H1 (cell line): ENCODE measurements around the gene AMOTL2. TPM values are rescaled to one million over a fixed set of nuclear protein-coding genes. Genes with fewer than 3 reads are reported as not detected.

Experiments
- ASH2L ChIP-seq: fragments of 200-600, 300-600 bp; sonication (generic); IDR thresholded peaks from one replicate; pipeline ENCODE4 v1.7.1; 2017; ENCODE audit warnings: low read length
- BACH1 ChIP-seq: IDR thresholded peaks from 2 replicates; pipeline ENCODE4 v1.6.1; 2012; ENCODE audit warnings: low read length, improper control_type of control experiment
- BRCA1 ChIP-seq: IDR thresholded peaks from 2 replicates; pipeline ENCODE4 v1.6.1; 2012; ENCODE audit warnings: low read depth, low read length, improper control_type of control experiment
- CBX5 ChIP-seq: fragments of 300-800, 300-1000 bp; sonication (generic); IDR thresholded peaks from 2 replicates; pipeline ENCODE4 v1.7.1; 2016; ENCODE audit warnings: antibody characterized with exemption, low read length, low read depth
- CREB1 ChIP-seq: IDR thresholded peaks from 2 replicates; pipeline ENCODE4 v1.6.1; 2012; ENCODE audit warnings: inconsistent platforms
- EP300 ChIP-seq, 2 experiments: IDR thresholded peaks; 1 replicate in 1 of 2; 2 replicates in 1 of 2; pipeline ENCODE4 v1.6.1; 2011 to 2012; ENCODE audit warnings: low read depth in 2 of 2, low read length in 2 of 2, mild to moderate bottlenecking in 2 of 2, borderline replicate concordance in 1 of 2, inconsistent platforms in 1 of 2, moderate library complexity in 1 of 2
- HDAC2 ChIP-seq, 2 experiments: fragments of 300-600 bp in 1 of 2; sonication (generic) in 1 of 2; IDR thresholded peaks; 2 replicates each; pipeline ENCODE4 v1.6.1; 2011 to 2012; ENCODE audit warnings: low read depth in 2 of 2, low read length in 2 of 2, mild to moderate bottlenecking in 2 of 2, moderate library complexity in 2 of 2, borderline replicate concordance in 1 of 2, inconsistent platforms in 1 of 2
- HDAC6 ChIP-seq: IDR thresholded peaks from one replicate; pipeline ENCODE4 v1.7.1; 2012; ENCODE audit warnings: low read depth, mild to moderate bottlenecking, inconsistent platforms, low read length, moderate library complexity
- JUN ChIP-seq: IDR thresholded peaks from 2 replicates; pipeline ENCODE4 v1.6.1; 2011; ENCODE audit warnings: low read depth, mild to moderate bottlenecking, improper control_type of control experiment, low read length
- KDM4A ChIP-seq: IDR thresholded peaks from one replicate; pipeline ENCODE4 v1.7.1; 2012; ENCODE audit warnings: low read depth, mild to moderate bottlenecking, moderate library complexity, low read length, inconsistent platforms; ENCODE audit not compliant: severe bottlenecking
- KDM5A ChIP-seq: fragments of 200-600 bp; IDR thresholded peaks from 2 replicates; pipeline ENCODE4 v1.7.1; 2012; ENCODE audit warnings: mild to moderate bottlenecking, low read length, inconsistent platforms, mixed read lengths
- NRF1 ChIP-seq: IDR thresholded peaks from 2 replicates; pipeline ENCODE4 v1.6.1; 2011; ENCODE audit warnings: mild to moderate bottlenecking, low read depth, low read length, improper control_type of control experiment
- RAD21 ChIP-seq, 2 experiments: IDR thresholded peaks in 1 of 2; conservative IDR thresholded peaks in 1 of 2; 2 replicates each; pipeline ENCODE4 v1.6.1; 2011; ENCODE audit warnings: low read depth in 2 of 2, low read length in 2 of 2, improper control_type of control experiment in 1 of 2, inconsistent platforms in 1 of 2, mild to moderate bottlenecking in 1 of 2, moderate library complexity in 1 of 2
- RBBP5 ChIP-seq: IDR thresholded peaks from 2 replicates; pipeline ENCODE4 v1.7.1; 2012; ENCODE audit warnings: low read depth, mild to moderate bottlenecking, inconsistent platforms, low read length, moderate library complexity, borderline replicate concordance
- RNF2 ChIP-seq: fragments of 200-900, 300-1000 bp; sonication (generic); IDR thresholded peaks from 2 replicates; pipeline ENCODE4 v1.7.1; 2016; ENCODE audit warnings: borderline replicate concordance, low read depth, mild to moderate bottlenecking, antibody characterized with exemption, low read length; ENCODE audit not compliant: poor library complexity, severe bottlenecking; ENCODE audit errors: missing control alignments
- SIN3A ChIP-seq, 2 experiments: IDR thresholded peaks in 1 of 2; conservative IDR thresholded peaks in 1 of 2; 2 replicates each; pipeline ENCODE4 v1.6.1; 2011 to 2012; ENCODE audit warnings: low read length in 2 of 2, improper control_type of control experiment in 1 of 2, low read depth in 1 of 2, mild to moderate bottlenecking in 1 of 2
- SIRT6 ChIP-seq: IDR thresholded peaks from one replicate; pipeline ENCODE4 v1.7.1; 2012; ENCODE audit warnings: low read length, inconsistent platforms
- SUZ12 ChIP-seq: fragments of 200-600 bp; sonication (generic); IDR thresholded peaks from 2 replicates; pipeline ENCODE4 v1.6.1; 2012; ENCODE audit warnings: mild to moderate bottlenecking, inconsistent platforms, low read length, moderate library complexity, mixed read lengths
- TAF7 ChIP-seq: optimal IDR thresholded peaks from 2 replicates; pipeline ENCODE3; 2011; ENCODE audit warnings: low read depth, mild to moderate bottlenecking, inconsistent platforms, low read length, moderate library complexity, borderline replicate concordance
- TBP ChIP-seq: IDR thresholded peaks from 2 replicates; pipeline ENCODE4 v1.6.1; 2011; ENCODE audit warnings: low read depth, low read length, improper control_type of control experiment
- TCF12 ChIP-seq: IDR thresholded peaks from 2 replicates; pipeline ENCODE4 v1.6.1; 2011; ENCODE audit warnings: low read depth, mild to moderate bottlenecking, low read length
- TEAD4 ChIP-seq: IDR thresholded peaks from 2 replicates; pipeline ENCODE4 v1.6.1; 2012; ENCODE audit warnings: low read depth, low read length, inconsistent platforms, mixed read lengths
- YY1 ChIP-seq: IDR thresholded peaks from 2 replicates; pipeline ENCODE4 v1.6.1; 2011; ENCODE audit warnings: low read depth, mild to moderate bottlenecking, low read length
- ZNF274 ChIP-seq: IDR thresholded peaks from 2 replicates; pipeline ENCODE4 v1.7.0; 2012; ENCODE audit warnings: low read length, borderline replicate concordance; ENCODE audit errors: extremely low read depth
- polyA plus RNA-seq, 7 experiments: library from polyadenylated mRNA; depleted of rRNA in 3 of 7; stranded (reverse) in 5 of 7; unstranded in 2 of 7; fragments of >200 nt in 5 of 7; fragments of 200-250 nt in 2 of 7; gene quantifications; 1 replicate in 5 of 7; 2 replicates in 1 of 7; 4 replicates in 1 of 7; pipeline versions ENCODE4 v1.2.1 to v1.2.3, GENCODE V29; 2011 to 2013; ENCODE audit warnings: missing spikeins in 2 of 7, mixed read lengths in 2 of 7
- total RNA-seq: library from RNA; stranded (reverse); fragmentation: NEBNext Ultra II Directional; extraction: Animal tissue kit (Norgen Biotek cat#: 25700); gene quantifications from 2 replicates; pipeline ENCODE4 v1.2.1, GENCODE V29; 2021

AMOTL2 gene
- total and polyA plus RNA-seq, 2 of the 8 experiments (the other 6 are each of a cell fraction or from before 2014, with no cell fraction given) = 19.0 to 63.7 TPM

- TF ChIP-seq RNF2 (no peak), TCF12 (peak; percentile 65; the same call in 1 of the 2 replicates), BACH1 (no peak; the same call in 1 of the 2 replicates), RAD21 (IDR thresholded peaks at IDR 0.05 in 1 of 2, conservative IDR thresholded peaks at IDR 0.05 in 1 of 2; ENCODE audit: low read depth in 2 of 2, low read length in 2 of 2) (no peak; a peak in 1 of 4 replicates), TEAD4 (peak; percentile 100), ASH2L (peak; percentile 87), BRCA1 (no peak), SIRT6 (no peak), CBX5 (no peak), NRF1 (no peak), KDM5A (no peak), CREB1 (peak; percentile 15), TBP (peak; percentile 98), ZNF274 (no peak), JUN (no peak), SIN3A (conservative IDR thresholded peaks at IDR 0.05 in 1 of 2, IDR thresholded peaks at IDR 0.05 in 1 of 2; ENCODE audit: low read depth in 1 of 2, low read length in 2 of 2) (0 out of 4 replicates have a peak, but pooled peaks of 1 of the 2 experiments have one; percentile 49), EP300 (IDR thresholded peaks at IDR 0.05; ENCODE audit: borderline replicate concordance in 1 of 2, low read depth in 2 of 2, low read length in 2 of 2) (peak in 1 of 2 experiments; percentile 94; a peak in 1 of 3 replicates), TAF7 (peak; percentile 100), RBBP5 (no peak; the same call in 1 of the 2 replicates), KDM4A (no peak), YY1 (peak; percentile 29; the same call in 1 of the 2 replicates), HDAC6 (no peak), HDAC2 (IDR thresholded peaks at IDR 0.05; ENCODE audit: borderline replicate concordance in 1 of 2, low read depth in 2 of 2, low read length in 2 of 2) (no peak), SUZ12 (no peak)
Measured at GRCh38 chr3:134374105-134374790, at the start of gene AMOTL2 (continued).
